Neural progenitor cell (in vitro differentiated cells): ENCODE data around the gene RAB6B.

Experiments used
- EZH2phosphoT487 ChIP-seq: fragments of 200-600 bp; sonication (generic); IDR thresholded peaks from 2 replicates; pipeline ENCODE4 v1.6.1; 2017; ENCODE audit warnings: antibody characterized with exemption
- TF ChIP-seq, protein P1 (sequence below): fragments of 200-600 bp; sonication (generic); IDR thresholded peaks from 2 replicates; pipeline ENCODE4 v1.5.1; 2017; ENCODE audit warnings: antibody characterized with exemption, mild to moderate bottlenecking

DNA sequence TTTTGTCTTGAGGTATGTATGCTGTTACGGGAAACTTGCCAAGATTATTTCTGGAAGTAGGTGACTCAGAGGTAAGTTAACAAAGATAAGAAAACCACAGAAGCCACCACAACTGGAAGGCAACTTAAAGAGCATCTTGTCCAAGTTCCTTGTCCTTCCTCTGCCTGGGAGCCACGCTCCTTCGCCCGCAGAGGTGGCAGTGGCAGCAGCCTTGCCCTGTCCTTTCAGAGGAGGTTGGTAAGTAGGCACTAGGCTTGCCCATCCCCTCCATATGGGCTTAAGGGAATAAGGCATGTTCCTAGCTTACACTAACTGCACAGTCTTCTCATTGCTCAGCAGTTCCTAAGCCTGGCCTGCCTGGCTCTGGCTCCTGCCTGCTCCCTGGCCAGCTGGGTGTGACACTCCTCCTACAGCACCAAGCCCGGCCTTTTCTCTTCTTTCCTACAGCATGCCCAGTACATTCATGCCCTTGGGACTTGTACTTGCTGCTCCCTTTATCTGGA is 48.0 kb upstream of the RAB6B start:
- TF ChIP-seq, protein P1, sequence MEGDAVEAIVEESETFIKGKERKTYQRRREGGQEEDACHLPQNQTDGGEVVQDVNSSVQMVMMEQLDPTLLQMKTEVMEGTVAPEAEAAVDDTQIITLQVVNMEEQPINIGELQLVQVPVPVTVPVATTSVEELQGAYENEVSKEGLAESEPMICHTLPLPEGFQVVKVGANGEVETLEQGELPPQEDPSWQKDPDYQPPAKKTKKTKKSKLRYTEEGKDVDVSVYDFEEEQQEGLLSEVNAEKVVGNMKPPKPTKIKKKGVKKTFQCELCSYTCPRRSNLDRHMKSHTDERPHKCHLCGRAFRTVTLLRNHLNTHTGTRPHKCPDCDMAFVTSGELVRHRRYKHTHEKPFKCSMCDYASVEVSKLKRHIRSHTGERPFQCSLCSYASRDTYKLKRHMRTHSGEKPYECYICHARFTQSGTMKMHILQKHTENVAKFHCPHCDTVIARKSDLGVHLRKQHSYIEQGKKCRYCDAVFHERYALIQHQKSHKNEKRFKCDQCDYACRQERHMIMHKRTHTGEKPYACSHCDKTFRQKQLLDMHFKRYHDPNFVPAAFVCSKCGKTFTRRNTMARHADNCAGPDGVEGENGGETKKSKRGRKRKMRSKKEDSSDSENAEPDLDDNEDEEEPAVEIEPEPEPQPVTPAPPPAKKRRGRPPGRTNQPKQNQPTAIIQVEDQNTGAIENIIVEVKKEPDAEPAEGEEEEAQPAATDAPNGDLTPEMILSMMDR = no peak
- TF ChIP-seq EZH2phosphoT487 = no peak
